HCT116 (cell line): ENCODE data around the gene MAP2K5. TPM values are rescaled to one million over a fixed set of nuclear protein-coding genes. Genes with fewer than 3 reads are reported as not detected.

Experiments
- ATAC-seq: fragments of 200-7000 bp; cut with Tn5 transposase; 2 replicates; pipeline ENCODE4 v1.9.1; 2020; ENCODE audit warnings: mild to moderate bottlenecking, moderate library complexity
- BruUV-seq: library from RNA; stranded (reverse); fragments of 400-500 nt; replicated peaks from 2 replicates; lab custom pipeline; 2021; lab: Mats Ljungman, UMichigan
- CTCF ChIA-PET: fragments of 300-600 bp; sonication (Branson Sonifier 250); formaldehyde crosslinking; loops from one replicate; lab custom pipeline; 2021; ENCODE audit warnings: antibody characterized with exemption; lab: Charles Lee
- POLR2A ChIA-PET: fragments of 300-600, 350-600 bp; sonication (Branson Sonifier 250); formaldehyde crosslinking; loops from one replicate; lab custom pipeline; 2021; ENCODE audit warnings: antibody characterized with exemption; lab: Charles Lee
- RAD21 ChIA-PET, 2 experiments: fragments of 300-600 bp; sonication (Branson Sonifier 250); formaldehyde crosslinking; loops; one replicate each; lab custom pipeline; 2023; ENCODE audit warnings: low total read pairs in 2 of 2; ENCODE audit not compliant: uncharacterized antibody in 2 of 2, unreplicated experiment in 2 of 2, low non-redundant PET in 1 of 2; lab: Charles Lee
- DNase-seq: peaks from one replicate; pipeline ENCODE4 v3.0.0-alpha.2; 2010; ENCODE audit warnings: low read depth, low spot score
- H2AFZ ChIP-seq: fragments of 200-600 bp; shearing (Covaris generic), sonication (generic); 2 replicates; pipeline ENCODE4 v1.6.1; 2017; ENCODE audit warnings: low read depth, mixed run types, mixed read lengths, antibody characterized with exemption, low read length; ENCODE audit not compliant: poor library complexity, severe bottlenecking
- H3K27ac ChIP-seq: 2 replicates; pipeline ENCODE4 v1.5.1; 2012; ENCODE audit warnings: low read depth, low read length
- H3K27me3 ChIP-seq: fragments of 200-600 bp; sonication (generic); 2 replicates; pipeline ENCODE4 v1.6.1; 2016; ENCODE audit warnings: mixed run types, low read length, mixed read lengths; ENCODE audit not compliant: insufficient read depth
- H3K36me3 ChIP-seq, 2 experiments: fragments of 200-500 bp in 1 of 2; fragments of 200-600 bp in 1 of 2; sonication (Bioruptor generic) in 1 of 2; sonication (generic) in 1 of 2; 2 replicates each; pipeline versions ENCODE4 v1.5.1 to v1.6.1; 2014 to 2016; ENCODE audit warnings: low read length in 2 of 2, inconsistent platforms in 1 of 2, mixed read lengths in 1 of 2, mixed run types in 1 of 2; ENCODE audit not compliant: insufficient read depth in 2 of 2, control insufficient read depth in 1 of 2
- H3K4me1 ChIP-seq, 2 experiments: fragments of 200-600 bp in 1 of 2; sonication (generic) in 1 of 2; 2 replicates each; pipeline versions ENCODE4 v1.5.1 to v1.6.1; 2012 to 2017; ENCODE audit warnings: low read length in 2 of 2, inconsistent platforms in 1 of 2, mild to moderate bottlenecking in 1 of 2, mixed read lengths in 1 of 2, mixed run types in 1 of 2, moderate library complexity in 1 of 2; ENCODE audit not compliant: insufficient read depth in 2 of 2, control insufficient read depth in 1 of 2
- H3K4me2 ChIP-seq: fragments of 200-600 bp; sonication (generic); 2 replicates; pipeline ENCODE4 v1.6.1; 2017; ENCODE audit warnings: mixed run types, low read length, mixed read lengths
- H3K4me3 ChIP-seq, 2 experiments: fragments of 200-600 bp in 1 of 2; sonication (generic) in 1 of 2; replicated peaks in 1 of 2; 2 replicates each; pipeline ENCODE4 v1.5.1; 2011 to 2016; ENCODE audit warnings: low read length in 2 of 2, control low read depth in 1 of 2, low read depth in 1 of 2, mild to moderate bottlenecking in 1 of 2, mixed read lengths in 1 of 2, mixed run types in 1 of 2
- H3K79me2 ChIP-seq: fragments of 200-600 bp; sonication (generic); 2 replicates; pipeline ENCODE4 v1.6.1; 2017; ENCODE audit warnings: mild to moderate bottlenecking, mixed run types, low read length, moderate library complexity, mixed read lengths; ENCODE audit not compliant: insufficient read depth
- H3K9ac ChIP-seq: fragments of 200-600 bp; sonication (generic); 2 replicates; pipeline ENCODE4 v1.6.1; 2016; ENCODE audit warnings: low read length, mixed read lengths
- H3K9me2 ChIP-seq: fragments of 200-600 bp; sonication (generic), shearing (Covaris generic); 2 replicates; pipeline ENCODE4 v1.6.1; 2017; ENCODE audit warnings: mixed run types, mild to moderate bottlenecking, moderate library complexity; ENCODE audit not compliant: insufficient read depth
- H3K9me3 ChIP-seq, 2 experiments: fragments of 200-500 bp in 1 of 2; fragments of 200-600 bp in 1 of 2; sonication (Bioruptor generic) in 1 of 2; sonication (generic) in 1 of 2; 2 replicates each; pipeline ENCODE4 v1.6.1; 2014 to 2017; ENCODE audit warnings: low read length in 2 of 2, mixed read lengths in 2 of 2, inconsistent platforms in 1 of 2, low read depth in 1 of 2, mild to moderate bottlenecking in 1 of 2, mixed run types in 1 of 2, moderate library complexity in 1 of 2; ENCODE audit not compliant: control insufficient read depth in 1 of 2, insufficient read depth in 1 of 2
- H4K20me1 ChIP-seq: fragments of 200-600 bp; sonication (generic), shearing (Covaris generic); 2 replicates; pipeline ENCODE4 v1.6.1; 2017; ENCODE audit warnings: mixed run types, mild to moderate bottlenecking, moderate library complexity; ENCODE audit not compliant: insufficient read depth
- ATF3 ChIP-seq: IDR thresholded peaks from 2 replicates; pipeline ENCODE4 v1.6.1; 2012
- CEBPB ChIP-seq: IDR thresholded peaks from 2 replicates; pipeline ENCODE4 v1.6.1; 2012; ENCODE audit warnings: low read depth
- EGR1 ChIP-seq: IDR thresholded peaks from 2 replicates; pipeline ENCODE4 v1.6.1; 2012; ENCODE audit warnings: low read depth
- EZH2 ChIP-seq: fragments of 200-600 bp; sonication (generic); IDR thresholded peaks from 2 replicates; pipeline ENCODE4 v1.6.1; 2017; ENCODE audit warnings: antibody characterized with exemption, mixed run types
- EZH2phosphoT487 ChIP-seq: fragments of 200-600 bp; IDR thresholded peaks from 2 replicates; pipeline ENCODE4 v1.6.1; 2018; ENCODE audit warnings: antibody characterized with exemption, borderline replicate concordance
- FOSL1 ChIP-seq: IDR thresholded peaks from 2 replicates; pipeline ENCODE4 v1.6.1; 2012; ENCODE audit warnings: low read depth
- POLR2AphosphoS5 ChIP-seq: IDR thresholded peaks from 2 replicates; pipeline ENCODE4 v1.6.1; 2011; ENCODE audit warnings: mild to moderate bottlenecking, low read depth, low read length, moderate library complexity
- RAD21 ChIP-seq: IDR thresholded peaks from 2 replicates; pipeline ENCODE4 v1.6.1; 2012; ENCODE audit warnings: low read depth, mild to moderate bottlenecking
- REST ChIP-seq: IDR thresholded peaks from 2 replicates; pipeline ENCODE4 v1.6.1; 2012; ENCODE audit warnings: low read depth
- SP1 ChIP-seq: IDR thresholded peaks from 2 replicates; pipeline ENCODE4 v1.6.1; 2012; ENCODE audit warnings: low read depth
- ZNF274 ChIP-seq: fragments of 200-500 bp; sonication (Bioruptor generic); IDR thresholded peaks from 2 replicates; pipeline ENCODE4 v1.6.1; 2014; ENCODE audit warnings: mild to moderate bottlenecking, low read depth, low read length, inconsistent platforms
- intact Hi-C: fragments of 100-400 bp; cut with micrococcal nuclease; formaldehyde crosslinking; loops from 2 replicates; pipeline ENCODE4 v1.10.0; 2022
- total RNA-seq: library from RNA; stranded (reverse); gene quantifications from one replicate; pipeline ENCODE4 v1.2.1, GENCODE V29; 2021; ENCODE audit not compliant: unreplicated experiment
- TF ChIP-seq, protein P1 (sequence below): IDR thresholded peaks from 2 replicates; pipeline ENCODE4 v1.6.1; 2011; ENCODE audit warnings: mild to moderate bottlenecking, low read length, moderate library complexity; ENCODE audit not compliant: insufficient replicate concordance; ENCODE audit errors: extremely low read depth

Gene MAP2K5
- total RNA-seq, 1 experiment from 2014 or later, result 15.6 TPM

DNA sequence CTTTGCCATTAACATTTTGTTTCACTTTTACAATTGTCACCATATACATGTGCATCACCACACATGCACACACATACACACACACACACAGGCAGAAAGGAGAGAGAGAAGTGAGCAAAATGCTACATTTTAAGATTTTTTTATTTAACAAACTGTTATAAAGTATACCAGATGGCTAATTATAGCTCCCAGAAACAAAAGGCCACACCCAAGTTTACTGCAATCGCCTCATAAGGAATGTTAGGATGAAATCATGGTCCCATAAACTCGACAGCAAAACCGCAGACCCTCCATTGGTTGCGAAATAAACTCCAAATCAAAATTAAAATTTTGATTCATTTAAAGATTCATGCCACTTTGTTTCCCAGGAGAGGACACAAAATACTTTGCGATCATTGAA lies 37.7 kb upstream of the MAP2K5 start:
- BruUV-seq, result no TSS peak
- TF ChIP-seq CEBPB, result no peak
- no peak for TF ChIP-seq EZH2
- no peak for TF ChIP-seq SP1
- TF ChIP-seq REST, result no peak
- TF ChIP-seq ATF3, result no peak
- no peak for TF ChIP-seq POLR2AphosphoS5
- TF ChIP-seq, protein P1, sequence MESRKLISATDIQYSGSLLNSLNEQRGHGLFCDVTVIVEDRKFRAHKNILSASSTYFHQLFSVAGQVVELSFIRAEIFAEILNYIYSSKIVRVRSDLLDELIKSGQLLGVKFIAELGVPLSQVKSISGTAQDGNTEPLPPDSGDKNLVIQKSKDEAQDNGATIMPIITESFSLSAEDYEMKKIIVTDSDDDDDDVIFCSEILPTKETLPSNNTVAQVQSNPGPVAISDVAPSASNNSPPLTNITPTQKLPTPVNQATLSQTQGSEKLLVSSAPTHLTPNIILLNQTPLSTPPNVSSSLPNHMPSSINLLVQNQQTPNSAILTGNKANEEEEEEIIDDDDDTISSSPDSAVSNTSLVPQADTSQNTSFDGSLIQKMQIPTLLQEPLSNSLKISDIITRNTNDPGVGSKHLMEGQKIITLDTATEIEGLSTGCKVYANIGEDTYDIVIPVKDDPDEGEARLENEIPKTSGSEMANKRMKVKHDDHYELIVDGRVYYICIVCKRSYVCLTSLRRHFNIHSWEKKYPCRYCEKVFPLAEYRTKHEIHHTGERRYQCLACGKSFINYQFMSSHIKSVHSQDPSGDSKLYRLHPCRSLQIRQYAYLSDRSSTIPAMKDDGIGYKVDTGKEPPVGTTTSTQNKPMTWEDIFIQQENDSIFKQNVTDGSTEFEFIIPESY, result no peak
- TF ChIP-seq EZH2phosphoT487, result no peak
- no peak for TF ChIP-seq FOSL1
- TF ChIP-seq EGR1, result no peak
- no peak for TF ChIP-seq ZNF274
- TF ChIP-seq RAD21, result no peak
- H3K27me3 ChIP-seq, result no peaks in the 10 kb centered on the region
- H3K4me1 ChIP-seq, result no peaks in the 10 kb centered on the region
- no peaks in the 10 kb centered on the region for H3K36me3 ChIP-seq
- H3K79me2 ChIP-seq, result no peaks in the 10 kb centered on the region
- intact Hi-C loops, result no loop called here
- POLR2A ChIA-PET, result no interaction called here
- no peaks in the 10 kb centered on the region for H3K9me2 ChIP-seq
- no peak overlapping the region for H3K27ac ChIP-seq
- ATAC-seq (no peak), DNase-seq (no peak)
- H3K4me3 ChIP-seq, result no peak overlapping the region
- H3K4me2 ChIP-seq, result no peak overlapping the region
- H3K9ac ChIP-seq, result no peak overlapping the region
- H2AFZ ChIP-seq, result no peak overlapping the region
- no peaks in the 10 kb centered on the region for H4K20me1 ChIP-seq
- CTCF ChIA-PET, result no interaction called here
- RAD21 ChIA-PET, result no interaction called here
- no peaks in the 10 kb centered on the region for H3K9me3 ChIP-seq
